ENCODE measurements around the gene KAZN. TPM values are rescaled to one million over a fixed set of nuclear protein-coding genes. Genes with fewer than 3 reads are reported as not detected.

Gene KAZN
- total and polyA plus RNA-seq, 4 donors = 17.8 to 54.0 (median 38.4) TPM

DNA sequence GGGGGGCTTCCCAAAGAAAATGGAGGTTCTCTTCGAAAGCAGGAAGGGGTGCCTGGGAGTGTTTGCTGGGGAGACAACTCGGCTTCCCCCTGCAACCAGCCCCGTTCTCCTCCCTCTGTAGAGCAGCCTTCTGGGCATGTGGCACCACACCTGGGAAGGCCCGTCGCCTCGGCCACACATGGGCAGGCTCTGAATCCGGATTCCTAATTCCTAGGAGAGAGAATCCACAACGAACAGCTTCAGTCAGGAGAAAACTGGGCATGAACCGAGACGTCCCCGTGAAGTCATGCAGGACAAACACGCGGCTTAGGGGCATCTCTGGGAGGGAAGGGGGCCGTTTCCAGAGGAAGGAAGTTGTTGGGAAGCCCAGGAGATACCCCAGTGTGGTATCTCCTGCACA lies 224.5 kb downstream of the KAZN start:
- no peak overlapping the region for H3K27ac ChIP-seq (ENCODE audit: low read depth, low read length)
- H3K4me3 ChIP-seq (ENCODE audit: low read depth, low read length) = no peak overlapping the region
- 93% methylated on average over 8 of the region's 14 CpGs for WGBS (ENCODE audit: insufficient coverage)
- no peaks in the 10 kb centered on the region for H3K36me3 ChIP-seq (ENCODE audit: control insufficient read depth, insufficient read depth, low read length)
- no peaks in the 10 kb centered on the region for H3K9me3 ChIP-seq (ENCODE audit: control insufficient read depth, insufficient read depth, low read length)
- no peaks in the 10 kb centered on the region for H3K27me3 ChIP-seq (ENCODE audit: control insufficient read depth, insufficient read depth, low read length)
- DNase-seq (ENCODE audit: low read depth in 4 of 6, low spot score in 6 of 6) = no peak
- H3K4me1 ChIP-seq (ENCODE audit: control insufficient read depth, insufficient read depth, low read length) = peaks cover 7% of the 10 kb centered on the region

DNA sequence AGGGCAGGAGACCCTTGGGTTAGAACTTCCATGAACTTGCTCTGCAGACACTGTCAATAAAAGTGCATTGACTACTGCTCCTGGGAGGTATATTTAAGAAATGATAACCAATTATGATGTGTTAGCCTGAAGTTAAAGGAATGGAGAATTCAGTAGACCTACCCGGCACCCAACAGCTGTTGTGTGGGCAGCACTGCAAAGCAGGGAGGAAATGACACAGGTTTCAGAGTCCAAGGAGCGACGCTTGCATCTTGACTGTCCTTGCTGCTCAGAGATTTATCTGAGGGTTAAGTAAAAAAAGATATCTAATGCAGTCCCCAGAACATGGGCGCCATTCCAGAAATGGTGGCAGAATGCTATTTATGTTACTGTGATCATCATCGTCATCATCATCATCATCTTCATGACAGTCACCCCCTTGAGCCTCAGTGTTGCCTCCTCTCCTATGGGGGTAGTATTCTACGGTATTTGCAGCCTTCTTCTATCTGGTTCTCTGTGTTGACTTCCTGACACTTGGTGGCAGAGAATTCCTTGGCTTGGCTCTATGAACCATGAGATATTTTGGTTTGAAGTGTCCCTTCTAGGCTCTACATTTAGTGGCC lies 225.9 kb downstream of the KAZN start:
- no peak for DNase-seq (ENCODE audit: low read depth in 4 of 6, low spot score in 6 of 6)
- no peaks in the 10 kb centered on the region for H3K36me3 ChIP-seq (ENCODE audit: control insufficient read depth, insufficient read depth, low read length)
- WGBS (ENCODE audit: insufficient coverage) = 87% methylated on average over 4 of the region's 6 CpGs
- peaks cover 2% of the 10 kb centered on the region for H3K9me3 ChIP-seq (ENCODE audit: control insufficient read depth, insufficient read depth, low read length)
- peaks cover 7% of the 10 kb centered on the region for H3K4me1 ChIP-seq (ENCODE audit: control insufficient read depth, insufficient read depth, low read length)
- no peak overlapping the region for H3K27ac ChIP-seq (ENCODE audit: low read depth, low read length)
- H3K4me3 ChIP-seq (ENCODE audit: low read depth, low read length) = no peak overlapping the region
- no peaks in the 10 kb centered on the region for H3K27me3 ChIP-seq (ENCODE audit: control insufficient read depth, insufficient read depth, low read length)

DNA sequence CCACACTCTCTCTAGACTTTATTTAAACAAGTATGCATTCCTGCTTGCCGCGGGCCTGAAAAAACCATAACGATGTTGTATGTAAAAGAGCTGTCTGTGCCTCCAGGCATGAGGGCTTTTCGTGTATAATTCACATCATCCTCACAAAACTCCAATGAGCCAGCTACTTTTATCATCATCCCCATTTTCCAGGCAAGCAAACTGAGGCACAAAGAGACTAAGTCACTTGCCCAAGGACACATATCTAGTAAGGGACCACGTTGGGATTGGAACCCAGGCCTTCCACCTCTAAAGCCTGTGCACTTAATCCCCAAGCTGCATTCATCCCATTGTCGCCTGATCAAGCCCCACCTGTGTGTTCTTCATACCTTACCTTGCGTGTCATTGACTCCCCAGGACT lies 226.9 kb downstream of the KAZN start:
- H3K36me3 ChIP-seq (ENCODE audit: control insufficient read depth, insufficient read depth, low read length) = no peaks in the 10 kb centered on the region
- no peaks in the 10 kb centered on the region for H3K27me3 ChIP-seq (ENCODE audit: control insufficient read depth, insufficient read depth, low read length)
- no peak overlapping the region for H3K27ac ChIP-seq (ENCODE audit: low read depth, low read length)
- WGBS (ENCODE audit: insufficient coverage) = 92% methylated on average over 3 of the region's 7 CpGs
- H3K4me3 ChIP-seq (ENCODE audit: low read depth, low read length) = no peak overlapping the region
- peaks cover 2% of the 10 kb centered on the region for H3K9me3 ChIP-seq (ENCODE audit: control insufficient read depth, insufficient read depth, low read length)
- H3K4me1 ChIP-seq (ENCODE audit: control insufficient read depth, insufficient read depth, low read length) = peaks cover 5% of the 10 kb centered on the region
- DNase-seq (ENCODE audit: low read depth in 4 of 6, low spot score in 6 of 6) = no peak

DNA sequence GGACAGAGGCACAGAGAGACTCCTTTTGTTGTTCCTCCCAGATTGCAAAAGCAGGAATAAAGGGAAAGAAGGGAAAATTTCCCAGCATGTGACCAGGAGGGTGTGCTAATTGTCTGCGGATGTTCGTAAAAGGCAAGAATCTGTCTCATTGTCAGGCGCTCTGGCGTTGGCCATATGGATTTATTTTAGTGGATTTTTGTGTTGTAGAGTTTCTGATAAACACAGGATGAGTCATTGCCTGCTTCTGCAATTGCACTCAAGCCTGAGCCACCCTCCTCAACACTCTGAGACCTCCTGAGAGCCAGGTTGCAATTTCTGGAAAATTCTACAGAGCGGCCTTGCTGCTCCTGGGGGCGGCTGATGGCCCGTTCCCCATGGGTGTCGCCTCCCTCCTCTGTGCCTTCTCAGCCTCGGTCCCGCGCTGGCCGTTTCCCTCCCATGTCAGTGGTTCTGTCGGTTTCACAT lies 227.7 kb downstream of the KAZN start:
- H3K27me3 ChIP-seq (ENCODE audit: control insufficient read depth, insufficient read depth, low read length) = no peaks in the 10 kb centered on the region
- peaks cover 4% of the 10 kb centered on the region for H3K4me1 ChIP-seq (ENCODE audit: control insufficient read depth, insufficient read depth, low read length)
- WGBS (ENCODE audit: insufficient coverage) = 74% methylated on average over 12 of the region's 13 CpGs
- peak in 2 of 6 donors; percentile 27 to 44 for DNase-seq (ENCODE audit: low read depth in 4 of 6, low spot score in 6 of 6)
- H3K4me3 ChIP-seq (ENCODE audit: low read depth, low read length) = no peak overlapping the region
- H3K36me3 ChIP-seq (ENCODE audit: control insufficient read depth, insufficient read depth, low read length) = no peaks in the 10 kb centered on the region
- no peak overlapping the region for H3K27ac ChIP-seq (ENCODE audit: low read depth, low read length)
- H3K9me3 ChIP-seq (ENCODE audit: control insufficient read depth, insufficient read depth, low read length) = peaks cover 2% of the 10 kb centered on the region

DNA sequence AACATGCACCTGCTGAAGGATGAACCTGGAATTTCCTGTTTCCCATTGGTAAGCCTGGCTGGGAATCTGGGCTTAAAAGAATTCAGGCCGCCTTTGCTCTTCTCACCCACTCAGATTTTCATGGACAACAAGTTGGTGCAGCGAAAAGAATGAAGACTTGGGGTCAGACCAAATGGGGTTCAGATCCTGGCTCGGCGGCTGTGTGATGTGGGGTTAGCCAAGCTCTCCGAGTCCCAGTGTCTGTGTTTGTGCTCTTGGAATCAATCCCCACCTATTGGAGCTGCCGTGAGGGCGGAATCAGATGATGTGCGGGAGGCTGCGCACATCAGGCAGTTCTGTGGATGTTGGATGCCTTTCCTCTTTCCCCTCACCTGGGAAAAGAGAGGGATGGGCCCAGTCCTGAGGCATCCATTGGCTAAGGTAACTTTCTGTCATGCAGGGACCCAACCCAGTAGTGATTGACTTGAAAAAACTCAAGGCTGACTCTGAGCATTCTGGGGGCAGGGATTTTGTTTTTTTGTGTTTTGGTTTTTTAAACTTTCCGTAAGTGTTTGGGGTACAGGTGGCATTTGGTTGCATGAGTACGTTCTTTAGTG lies 228.3 kb downstream of the KAZN start:
- WGBS (ENCODE audit: insufficient coverage) = 95% methylated on average over 7 of the region's 11 CpGs
- Histone ChIP-seq H3K27me3 (ENCODE audit: control insufficient read depth, insufficient read depth, low read length) (no peaks in the 10 kb centered on the region), H3K27ac (ENCODE audit: low read depth, low read length) (no peak overlapping the region), H3K9me3 (ENCODE audit: control insufficient read depth, insufficient read depth, low read length) (peaks cover 2% of the 10 kb centered on the region), H3K36me3 (ENCODE audit: control insufficient read depth, insufficient read depth, low read length) (no peaks in the 10 kb centered on the region), H3K4me3 (ENCODE audit: low read depth, low read length) (no peak overlapping the region), H3K4me1 (ENCODE audit: control insufficient read depth, insufficient read depth, low read length) (peaks cover 4% of the 10 kb centered on the region)
- DNase-seq (ENCODE audit: low read depth in 4 of 6, low spot score in 6 of 6) = no peak

DNA sequence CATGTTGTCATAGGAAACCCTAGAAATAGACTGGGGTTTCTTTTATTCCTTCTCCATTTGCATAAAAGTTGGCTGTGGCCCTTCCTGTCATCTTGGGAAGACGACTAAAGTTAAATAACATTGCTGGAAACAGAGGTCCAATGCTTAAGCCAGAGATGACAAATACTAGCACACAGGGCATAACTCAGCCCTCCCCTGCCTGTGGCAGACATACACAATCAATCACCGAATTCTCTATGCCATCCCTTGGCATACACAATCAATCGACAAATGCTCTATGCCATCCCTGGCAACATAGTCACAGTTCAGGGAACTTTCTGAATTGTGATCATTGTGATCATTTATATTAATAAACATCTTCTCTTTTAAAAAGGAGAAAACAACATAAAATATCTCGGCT lies 229.4 kb downstream of the KAZN start:
- Histone ChIP-seq H3K9me3 (ENCODE audit: control insufficient read depth, insufficient read depth, low read length) (peaks cover 2% of the 10 kb centered on the region), H3K27me3 (ENCODE audit: control insufficient read depth, insufficient read depth, low read length) (no peaks in the 10 kb centered on the region), H3K36me3 (ENCODE audit: control insufficient read depth, insufficient read depth, low read length) (no peaks in the 10 kb centered on the region), H3K27ac (ENCODE audit: low read depth, low read length) (no peak overlapping the region), H3K4me3 (ENCODE audit: low read depth, low read length) (no peak overlapping the region), H3K4me1 (ENCODE audit: control insufficient read depth, insufficient read depth, low read length) (peaks cover 4% of the 10 kb centered on the region)
- WGBS (ENCODE audit: insufficient coverage) = 80% methylated on average over 1 of the region's 4 CpGs
- no peak for DNase-seq (ENCODE audit: low read depth in 4 of 6, low spot score in 6 of 6)

DNA sequence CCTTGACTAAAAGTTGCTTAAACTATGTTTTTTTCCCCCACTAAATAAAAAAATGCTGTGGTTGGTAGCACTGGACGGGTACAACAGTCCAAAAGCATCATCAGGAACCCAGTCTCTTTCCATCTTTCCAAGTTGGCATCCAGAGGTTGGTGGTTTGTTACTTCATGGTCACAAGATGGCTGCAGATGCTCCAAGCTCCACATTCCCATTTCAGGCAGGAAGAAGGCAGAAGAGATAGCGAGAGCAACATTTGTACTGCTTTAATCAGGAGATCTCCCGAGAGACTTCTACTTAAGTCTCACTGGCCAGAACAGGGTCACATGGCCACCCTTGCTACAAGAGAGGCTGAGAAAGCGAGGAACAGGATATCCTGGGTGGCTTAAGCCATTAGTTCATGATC lies 230.2 kb downstream of the KAZN start:
- WGBS (ENCODE audit: insufficient coverage) = 100% methylated on average over 3 of the region's 4 CpGs
- Histone ChIP-seq H3K27ac (ENCODE audit: low read depth, low read length) (no peak overlapping the region), H3K27me3 (ENCODE audit: control insufficient read depth, insufficient read depth, low read length) (no peaks in the 10 kb centered on the region), H3K36me3 (ENCODE audit: control insufficient read depth, insufficient read depth, low read length) (peaks cover 3% of the 10 kb centered on the region), H3K4me3 (ENCODE audit: low read depth, low read length) (no peak overlapping the region), H3K4me1 (ENCODE audit: control insufficient read depth, insufficient read depth, low read length) (peaks cover 4% of the 10 kb centered on the region), H3K9me3 (ENCODE audit: control insufficient read depth, insufficient read depth, low read length) (peaks cover 2% of the 10 kb centered on the region)
- no peak for DNase-seq (ENCODE audit: low read depth in 4 of 6, low spot score in 6 of 6)

DNA sequence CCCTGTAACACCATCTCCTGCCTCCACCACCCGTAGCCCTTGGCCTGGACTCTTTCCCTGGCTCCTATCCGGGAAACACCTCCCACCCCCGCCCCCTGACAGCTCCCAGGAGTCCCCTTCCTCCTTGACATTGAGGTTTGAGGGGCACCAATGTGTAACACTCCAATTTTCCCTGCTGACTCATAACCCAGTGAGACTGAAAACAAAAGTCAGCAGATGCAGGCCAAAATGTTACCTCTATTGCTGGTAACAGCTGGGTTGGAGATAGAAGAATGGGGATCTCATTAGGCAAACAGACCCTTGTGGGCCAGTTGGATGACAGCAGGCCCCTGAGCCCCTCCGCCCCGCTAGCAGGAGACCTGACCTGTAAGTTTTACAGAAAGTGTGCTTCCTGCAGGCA lies 237.2 kb downstream of the KAZN start:
- WGBS (ENCODE audit: insufficient coverage) = 78% methylated on average over 4 of the region's 5 CpGs
- no peaks in the 10 kb centered on the region for H3K27me3 ChIP-seq (ENCODE audit: control insufficient read depth, insufficient read depth, low read length)
- H3K4me1 ChIP-seq (ENCODE audit: control insufficient read depth, insufficient read depth, low read length) = peaks cover 3% of the 10 kb centered on the region
- H3K36me3 ChIP-seq (ENCODE audit: control insufficient read depth, insufficient read depth, low read length) = peaks cover 3% of the 10 kb centered on the region
- H3K9me3 ChIP-seq (ENCODE audit: control insufficient read depth, insufficient read depth, low read length) = no peaks in the 10 kb centered on the region
- no peak overlapping the region for H3K4me3 ChIP-seq (ENCODE audit: low read depth, low read length)
- H3K27ac ChIP-seq (ENCODE audit: low read depth, low read length) = no peak overlapping the region
- DNase-seq (ENCODE audit: low read depth in 4 of 6, low spot score in 6 of 6) = peak in 1 of 6 donors; percentile 40

DNA sequence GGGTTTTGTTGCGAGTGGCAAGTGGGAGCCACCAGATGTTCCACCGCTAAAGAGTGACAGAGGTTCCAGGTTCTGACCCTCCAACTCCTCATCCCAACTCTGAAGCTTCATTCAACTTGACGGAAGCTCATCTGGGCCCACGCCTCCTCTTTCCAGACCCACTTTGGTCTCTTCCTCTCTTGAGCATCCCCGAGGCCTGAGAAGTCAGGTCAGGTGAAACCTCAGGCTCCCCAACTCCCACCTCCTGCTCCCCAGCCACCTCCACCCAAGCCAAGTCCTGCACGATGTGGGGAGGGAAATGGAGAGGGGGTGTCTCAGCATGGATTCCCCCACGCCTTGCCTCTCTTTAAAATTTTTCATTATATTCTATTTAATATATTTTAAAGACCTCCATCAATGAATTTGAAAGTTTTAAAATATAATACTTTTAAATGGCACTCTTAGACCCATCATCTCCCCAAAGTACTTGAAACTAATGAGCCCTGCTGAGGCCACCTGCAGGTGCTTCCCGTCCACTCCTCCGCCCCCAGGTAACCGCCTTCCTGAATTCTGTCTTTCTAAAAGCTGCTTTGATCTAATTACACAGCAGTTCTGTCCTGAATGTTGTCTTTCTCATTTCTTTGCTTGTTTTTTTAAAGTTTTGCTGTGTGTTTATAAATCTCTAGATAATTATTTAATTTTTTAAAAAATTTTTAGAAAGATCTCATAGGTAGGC lies 238.1 kb downstream of the KAZN start:
- Histone ChIP-seq H3K27ac (ENCODE audit: low read depth, low read length) (no peak overlapping the region), H3K36me3 (ENCODE audit: control insufficient read depth, insufficient read depth, low read length) (peaks cover 3% of the 10 kb centered on the region), H3K4me3 (ENCODE audit: low read depth, low read length) (no peak overlapping the region), H3K4me1 (ENCODE audit: control insufficient read depth, insufficient read depth, low read length) (peaks cover 3% of the 10 kb centered on the region), H3K9me3 (ENCODE audit: control insufficient read depth, insufficient read depth, low read length) (peaks cover 2% of the 10 kb centered on the region), H3K27me3 (ENCODE audit: control insufficient read depth, insufficient read depth, low read length) (no peaks in the 10 kb centered on the region)
- DNase-seq (ENCODE audit: low read depth in 4 of 6, low spot score in 6 of 6) = no peak
- WGBS (ENCODE audit: insufficient coverage) = 90% methylated on average over 5 of the region's 10 CpGs

DNA sequence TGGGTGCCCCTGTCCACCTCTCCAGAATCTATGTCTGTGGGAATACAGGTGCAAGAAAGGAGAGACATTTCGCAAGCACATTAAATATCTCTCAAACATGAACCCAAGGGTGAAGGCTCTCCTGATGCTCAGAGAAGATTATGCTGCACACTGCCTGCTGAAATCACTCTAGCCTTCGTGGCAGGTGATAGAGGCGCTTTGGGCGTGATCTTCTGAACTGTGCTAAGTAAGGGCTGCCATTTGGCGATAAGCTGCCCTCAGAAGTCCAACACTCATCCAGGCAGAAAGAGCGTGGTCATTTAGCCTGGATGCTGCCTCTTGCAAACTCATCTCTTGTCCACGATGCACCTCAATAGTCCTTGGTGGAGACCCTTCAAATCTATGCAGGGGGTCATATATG lies 241.9 kb downstream of the KAZN start:
- H3K9me3 ChIP-seq (ENCODE audit: control insufficient read depth, insufficient read depth, low read length) = peaks cover 8% of the 10 kb centered on the region
- DNase-seq (ENCODE audit: low read depth in 4 of 6, low spot score in 6 of 6) = no peak
- H3K4me1 ChIP-seq (ENCODE audit: control insufficient read depth, insufficient read depth, low read length) = peaks cover 3% of the 10 kb centered on the region
- no peaks in the 10 kb centered on the region for H3K36me3 ChIP-seq (ENCODE audit: control insufficient read depth, insufficient read depth, low read length)
- 89% methylated on average over 3 of the region's 7 CpGs for WGBS (ENCODE audit: insufficient coverage)
- H3K27me3 ChIP-seq (ENCODE audit: control insufficient read depth, insufficient read depth, low read length) = no peaks in the 10 kb centered on the region
- no peak overlapping the region for H3K4me3 ChIP-seq (ENCODE audit: low read depth, low read length)
- H3K27ac ChIP-seq (ENCODE audit: low read depth, low read length) = no peak overlapping the region

Data from spinal cord (tissue), 10 donors.